IPS DF 19.7 (cell line): Measurements from ENCODE around the gene ACOXL.
"Not testable (repeated sequence)": the region's sequence is repeated elsewhere in the genome, so short reads cannot be mapped to it uniquely, and the experiment has no call there.

ENCODE experiments used
- DNase-seq: peaks from one replicate; pipeline ENCODE4 v3.0.0-alpha.2; 2013; ENCODE audit warnings: low read depth, low spot score

The ACOXL gene

GRCh38 chr2:110925479-110925878 lies 193.1 kb downstream of the ACOXL start:
- DNase-seq, result no peak

GRCh38 chr2:110927526-110927925 lies 195.2 kb downstream of the ACOXL start:
- DNase-seq, result no peak

GRCh38 chr2:110929528-110929927 lies 197.2 kb downstream of the ACOXL start:
- no peak for DNase-seq

GRCh38 chr2:110931648-110932047 lies 199.3 kb downstream of the ACOXL start:
- DNase-seq, result no peak

- no peak for DNase-seq
Observed at GRCh38 chr2:110933420-110933819, 201.0 kb downstream of the ACOXL start.

GRCh38 chr2:110934948-110935347 lies 202.6 kb downstream of the ACOXL start:
- DNase-seq, result no peak

GRCh38 chr2:110940376-110940910 lies 208.1 kb downstream of the ACOXL start:
- no peak for DNase-seq

- no peak for DNase-seq
Observed at GRCh38 chr2:110941226-110941625, 208.9 kb downstream of the ACOXL start.

GRCh38 chr2:110943070-110943634 lies 210.8 kb downstream of the ACOXL start:
- DNase-seq, result no peak

- DNase-seq, result no peak
Observed at GRCh38 chr2:110946902-110947301, 214.5 kb downstream of the ACOXL start.

- DNase-seq, result no peak
Observed at GRCh38 chr2:110948027-110948674, 215.8 kb downstream of the ACOXL start.

GRCh38 chr2:110950281-110950680 lies 217.9 kb downstream of the ACOXL start:
- DNase-seq, result no peak

- DNase-seq, result no peak
Observed at GRCh38 chr2:110955045-110955444, 222.7 kb downstream of the ACOXL start.

GRCh38 chr2:110955556-110955955 lies 223.2 kb downstream of the ACOXL start:
- DNase-seq, result no peak

- DNase-seq, result no peak
Observed at GRCh38 chr2:110957293-110957692, 224.9 kb downstream of the ACOXL start.

GRCh38 chr2:110958346-110959119 lies 226.2 kb downstream of the ACOXL start:
- no peak for DNase-seq

GRCh38 chr2:110959198-110959597 lies 226.8 kb downstream of the ACOXL start:
- no peak for DNase-seq

GRCh38 chr2:110960281-110960680 lies 227.9 kb downstream of the ACOXL start:
- DNase-seq, result no peak

GRCh38 chr2:110960954-110961353 lies 228.6 kb downstream of the ACOXL start:
- DNase-seq, result no peak

- DNase-seq, result not testable (repeated sequence)
Observed at GRCh38 chr2:110961643-110962042, 229.3 kb downstream of the ACOXL start.

- no peak for DNase-seq
Observed at GRCh38 chr2:110969696-110970095, 237.3 kb downstream of the ACOXL start.

- DNase-seq, result no peak
Observed at GRCh38 chr2:110970201-110970600, 237.8 kb downstream of the ACOXL start.

- no peak for DNase-seq
Observed at GRCh38 chr2:110971811-110972210, 239.4 kb downstream of the ACOXL start.
